GM23338 (cell line): Measurements from ENCODE around the gene EXOC3L4. TPM values are rescaled to one million over a fixed set of nuclear protein-coding genes. Genes with fewer than 3 reads are reported as not detected.
A peak's percentile ranks its signal among the peaks of the same experiment; 100 is the strongest.

Experiments
- ATAC-seq: fragments of 200-7000 bp; cut with Tn5 transposase; 3 replicates; pipeline ENCODE4 v1.9.1; 2020
- DNase-seq: peaks from one replicate; pipeline ENCODE4 v3.0.0-alpha.2; 2015; ENCODE audit warnings: low spot score
- H2AFZ ChIP-seq: fragments of 200-600 bp; sonication (generic); 2 replicates; pipeline ENCODE4 v1.8.0; 2016; ENCODE audit warnings: antibody characterized with exemption, mild to moderate bottlenecking, moderate library complexity
- H3F3A ChIP-seq: fragments of 200-600 bp; sonication (generic); replicated peaks from 2 replicates; pipeline ENCODE4 v1.8.0; 2017; ENCODE audit warnings: antibody characterized with exemption, mixed run types, low read depth
- H3K27ac ChIP-seq: fragments of 200-600 bp; sonication (generic); 2 replicates; pipeline ENCODE4 v1.6.1; 2016; ENCODE audit warnings: low read depth
- H3K27me3 ChIP-seq: fragments of 200-600 bp; sonication (generic); 2 replicates; pipeline ENCODE4 v1.8.0; 2016; ENCODE audit warnings: mild to moderate bottlenecking, mixed run types, moderate library complexity; ENCODE audit not compliant: insufficient read depth
- H3K36me3 ChIP-seq: fragments of 200-600 bp; sonication (generic); 2 replicates; pipeline ENCODE4 v1.8.0; 2016; ENCODE audit warnings: mild to moderate bottlenecking; ENCODE audit not compliant: insufficient read depth
- H3K4me1 ChIP-seq: fragments of 200-600 bp; sonication (generic); 2 replicates; pipeline ENCODE4 v1.8.0; 2016; ENCODE audit warnings: mild to moderate bottlenecking, moderate library complexity; ENCODE audit not compliant: insufficient read depth
- H3K4me2 ChIP-seq: fragments of 200-600 bp; sonication (generic); 2 replicates; pipeline ENCODE4 v1.7.1; 2017; ENCODE audit warnings: mixed run types
- H3K4me3 ChIP-seq: fragments of 200-600 bp; sonication (generic); 2 replicates; pipeline ENCODE4 v1.6.1; 2016; ENCODE audit warnings: mixed run types
- H3K79me2 ChIP-seq: fragments of 200-600 bp; sonication (generic); replicated peaks from 2 replicates; pipeline ENCODE4 v1.8.0; 2017; ENCODE audit warnings: mild to moderate bottlenecking; ENCODE audit not compliant: insufficient read depth
- H3K9me2 ChIP-seq: fragments of 200-600 bp; sonication (generic); 2 replicates; pipeline ENCODE4 v1.8.0; 2017; ENCODE audit not compliant: insufficient read depth
- H4K20me1 ChIP-seq: fragments of 200-600 bp; sonication (generic); replicated peaks from 2 replicates; pipeline ENCODE4 v1.8.0; 2017; ENCODE audit warnings: mild to moderate bottlenecking; ENCODE audit not compliant: insufficient read depth
- H3K27ac Mint-ChIP-seq: 2 replicates; pipeline ENCODE4 v1.8.0; 2020; ENCODE audit warnings: inconsistent platforms, mild to moderate bottlenecking, moderate library complexity, mixed read lengths
- H3K27me3 Mint-ChIP-seq: 3 replicates; pipeline ENCODE4 v1.8.0; 2022; ENCODE audit warnings: low read depth, mild to moderate bottlenecking, moderate library complexity, mixed read lengths, inconsistent platforms; ENCODE audit not compliant: insufficient read depth, poor library complexity
- H3K36me3 Mint-ChIP-seq: 3 replicates; pipeline ENCODE4 v1.8.0; 2021; ENCODE audit warnings: low read depth, mild to moderate bottlenecking, inconsistent platforms, moderate library complexity, mixed read lengths
- H3K4me1 Mint-ChIP-seq: 3 replicates; pipeline ENCODE4 v1.8.0; 2020; ENCODE audit warnings: mild to moderate bottlenecking, inconsistent platforms, mixed read lengths
- H3K4me3 Mint-ChIP-seq: 3 replicates; pipeline ENCODE4 v1.8.0; 2021; ENCODE audit warnings: moderate library complexity, mild to moderate bottlenecking, inconsistent platforms, mixed read lengths
- H3K9me3 Mint-ChIP-seq: 3 replicates; pipeline ENCODE4 v1.8.0; 2020; ENCODE audit warnings: moderate library complexity, mild to moderate bottlenecking, inconsistent platforms, mixed read lengths
- CREB1 ChIP-seq: fragments of 250-450 bp; sonication (Bioruptor Pico); IDR thresholded peaks from 2 replicates; pipeline ENCODE4 v1.5.0; 2020; ENCODE audit warnings: low read depth, mild to moderate bottlenecking, moderate library complexity
- ETS1 ChIP-seq: IDR thresholded peaks from 2 replicates; pipeline ENCODE4 v1.6.1; 2016; ENCODE audit warnings: antibody characterized with exemption
- EZH2 ChIP-seq: fragments of 200-600 bp; sonication (generic); IDR thresholded peaks from one replicate; pipeline ENCODE4 v1.8.0; 2017; ENCODE audit warnings: antibody characterized with exemption, mild to moderate bottlenecking, low read depth; ENCODE audit not compliant: unreplicated experiment
- ZNF114 ChIP-seq: fragments of 250-450 bp; sonication (Bioruptor Pico); IDR thresholded peaks from 2 replicates; pipeline ENCODE4 v1.5.0; 2020; ENCODE audit warnings: mild to moderate bottlenecking, moderate library complexity
- ZNF331 ChIP-seq: fragments of 250-450 bp; sonication (Bioruptor Pico); IDR thresholded peaks from 2 replicates; pipeline ENCODE4 v1.5.0; 2020; ENCODE audit warnings: low read depth, mild to moderate bottlenecking, moderate library complexity
- polyA plus RNA-seq: library from polyadenylated mRNA; unstranded; fragments of >200 nt; fragmentation: Nextera tagmentation; extraction: Ambion mirVana; gene quantifications from 2 replicates; pipeline ENCODE4 v1.2.1, GENCODE V29; 2016
- total RNA-seq: library from RNA; depleted of rRNA; stranded (reverse); fragments of >200 nt; shearing (Covaris generic); gene quantifications from 2 replicates; pipeline ENCODE4 v1.2.3, GENCODE V29; 2014
- TF ChIP-seq, protein P1 (sequence below), 2 experiments: fragments of 200-600 bp in 1 of 2; sonication (generic) in 1 of 2; conservative IDR thresholded peaks; 2 replicates each; pipeline versions ENCODE4 v1.5.1 to v1.6.1; 2016 to 2017; ENCODE audit warnings: antibody characterized with exemption in 2 of 2, low read depth in 2 of 2, mild to moderate bottlenecking in 2 of 2, moderate library complexity in 1 of 2

Gene EXOC3L4
- total and polyA plus RNA-seq, 2 experiments from 2014 or later: not detected

GRCh38 chr14:103122585-103122946 lies 28.0 kb downstream of the EXOC3L4 start:
- peaks cover 2% of the 10 kb centered on the region; the same call in 1 of the 3 replicates for H3K36me3 Mint-ChIP-seq
- peaks cover 56% of the 10 kb centered on the region for H3K27me3 ChIP-seq
- peak overlapping the region; percentile 64 for H3K4me3 Mint-ChIP-seq
- no peaks in the 10 kb centered on the region for H3K79me2 ChIP-seq
- DNase-seq (no peak), ATAC-seq (peak; percentile 23)
- peaks cover under 1% of the 10 kb centered on the region for H4K20me1 ChIP-seq
- no peaks in the 10 kb centered on the region for H3K36me3 ChIP-seq
- peak overlapping the region; percentile 97 for H2AFZ ChIP-seq
- H3K27ac ChIP-seq: peak overlapping the region; percentile 69; the same call in 1 of the 2 replicates
- TF ChIP-seq EZH2 (peak; percentile 4), ETS1 (no peak)
- H3K4me3 ChIP-seq: peak overlapping the region; percentile 55
- peak overlapping the region; percentile 89 for H3K4me2 ChIP-seq
- peaks cover 15% of the 10 kb centered on the region; the same call in 1 of the 2 replicates for H3K4me1 ChIP-seq
- no peak overlapping the region for H3K27ac Mint-ChIP-seq
- H3K27me3 Mint-ChIP-seq: peaks cover 32% of the 10 kb centered on the region
- peaks cover 16% of the 10 kb centered on the region for H3K4me1 Mint-ChIP-seq
- no peaks in the 10 kb centered on the region for H3K9me3 Mint-ChIP-seq
- no peaks in the 10 kb centered on the region for H3K9me2 ChIP-seq
- H3F3A ChIP-seq: peaks cover 2% of the 10 kb centered on the region; the same call in 1 of the 2 replicates

- Histone ChIP-seq H3K36me3 (no peaks in the 10 kb centered on the region), H3K4me3 (peak within 1 kb of the TSS; percentile 55), H3K79me2 (no peaks in the 10 kb centered on the region), H3K27me3 (peaks cover 62% of the 10 kb centered on the region), H3K4me1 (peaks cover 15% of the 10 kb centered on the region; the same call in 1 of the 2 replicates), H2AFZ (peak within 1 kb of the TSS; percentile 97), H3F3A (peaks cover 5% of the 10 kb centered on the region; the same call in 1 of the 2 replicates), H3K4me2 (peak within 1 kb of the TSS; percentile 89), H3K9me2 (no peaks in the 10 kb centered on the region), H4K20me1 (peaks cover 6% of the 10 kb centered on the region), H3K27ac (peak within 1 kb of the TSS; percentile 69; the same call in 1 of the 2 replicates)
- H3K36me3 Mint-ChIP-seq: peaks cover 2% of the 10 kb centered on the region; the same call in 1 of the 3 replicates
- peak within 1 kb of the TSS; percentile 64 for H3K4me3 Mint-ChIP-seq
- DNase-seq: peak; percentile 85
- ATAC-seq: peak; percentile 42
- H3K4me1 Mint-ChIP-seq: peaks cover 16% of the 10 kb centered on the region
- no peak within 1 kb of the TSS for H3K27ac Mint-ChIP-seq
- no peaks in the 10 kb centered on the region for H3K9me3 Mint-ChIP-seq
- TF ChIP-seq ZNF331 (CRISPR knock-in tag): no peak
- peak; percentile 57 for TF ChIP-seq CREB1 (CRISPR knock-in tag)
- H3K27me3 Mint-ChIP-seq: peaks cover 35% of the 10 kb centered on the region
Measured at GRCh38 chr14:103122947-103123633, 28.6 kb downstream of the EXOC3L4 start, which contains the start of gene TNFAIP2. TNFAIP2 (plus strand) TSS chr14:103123461; CDS start chr14:103126458, 2,997 bp downstream.

GRCh38 chr14:103123634-103124500 lies 29.3 kb downstream of the EXOC3L4 start:
- H3K36me3 ChIP-seq: no peaks in the 10 kb centered on the region
- peak overlapping the region; percentile 55 for H3K4me3 ChIP-seq
- no peak overlapping the region for H3K27ac ChIP-seq
- H3K4me2 ChIP-seq: peak overlapping the region; percentile 89
- no peak overlapping the region for H3K27ac Mint-ChIP-seq
- peaks cover 2% of the 10 kb centered on the region; the same call in 1 of the 3 replicates for H3K36me3 Mint-ChIP-seq
- H3K4me1 ChIP-seq: peaks cover 15% of the 10 kb centered on the region; the same call in 1 of the 2 replicates
- no peaks in the 10 kb centered on the region for H3K79me2 ChIP-seq
- peaks cover 42% of the 10 kb centered on the region for H3K27me3 Mint-ChIP-seq
- DNase-seq: peak; percentile 70
- no peaks in the 10 kb centered on the region; the same call in 2 of the 3 replicates for H3K9me3 Mint-ChIP-seq
- H4K20me1 ChIP-seq: peaks cover 9% of the 10 kb centered on the region
- no peaks in the 10 kb centered on the region for H3K9me2 ChIP-seq
- peak; percentile 12 for ATAC-seq
- peaks cover 5% of the 10 kb centered on the region; the same call in 1 of the 2 replicates for H3F3A ChIP-seq
- TF ChIP-seq, protein P1, sequence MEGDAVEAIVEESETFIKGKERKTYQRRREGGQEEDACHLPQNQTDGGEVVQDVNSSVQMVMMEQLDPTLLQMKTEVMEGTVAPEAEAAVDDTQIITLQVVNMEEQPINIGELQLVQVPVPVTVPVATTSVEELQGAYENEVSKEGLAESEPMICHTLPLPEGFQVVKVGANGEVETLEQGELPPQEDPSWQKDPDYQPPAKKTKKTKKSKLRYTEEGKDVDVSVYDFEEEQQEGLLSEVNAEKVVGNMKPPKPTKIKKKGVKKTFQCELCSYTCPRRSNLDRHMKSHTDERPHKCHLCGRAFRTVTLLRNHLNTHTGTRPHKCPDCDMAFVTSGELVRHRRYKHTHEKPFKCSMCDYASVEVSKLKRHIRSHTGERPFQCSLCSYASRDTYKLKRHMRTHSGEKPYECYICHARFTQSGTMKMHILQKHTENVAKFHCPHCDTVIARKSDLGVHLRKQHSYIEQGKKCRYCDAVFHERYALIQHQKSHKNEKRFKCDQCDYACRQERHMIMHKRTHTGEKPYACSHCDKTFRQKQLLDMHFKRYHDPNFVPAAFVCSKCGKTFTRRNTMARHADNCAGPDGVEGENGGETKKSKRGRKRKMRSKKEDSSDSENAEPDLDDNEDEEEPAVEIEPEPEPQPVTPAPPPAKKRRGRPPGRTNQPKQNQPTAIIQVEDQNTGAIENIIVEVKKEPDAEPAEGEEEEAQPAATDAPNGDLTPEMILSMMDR (conservative IDR thresholded peaks at IDR 0.05; ENCODE audit: low read depth in 2 of 2): peak; percentile 52 to 73
- no peak for TF ChIP-seq ZNF114 (CRISPR knock-in tag)
- H3K27me3 ChIP-seq: peaks cover 69% of the 10 kb centered on the region
- peaks cover 16% of the 10 kb centered on the region for H3K4me1 Mint-ChIP-seq
- H3K4me3 Mint-ChIP-seq: peak overlapping the region; percentile 56; the same call in 2 of the 3 replicates
- no peak overlapping the region for H2AFZ ChIP-seq
